Upper lobe of left lung (tissue), 4 donors: ENCODE data around the gene SVIL.

Experiments used
- EP300 ChIP-seq, 4 donors: sonication (generic); formaldehyde crosslinking; IDR thresholded peaks; one replicate each; pipeline ENCODE4 v1.5.1; 2017; ENCODE audit warnings: antibody characterized with exemption in 4 of 4, control low read depth in 2 of 4
- TF ChIP-seq, protein P1 (sequence below), 6 experiments: fragments of 450-650 bp in 4 of 6; fragments of 200-600 bp in 2 of 6; sonication (generic) in 2 of 6; IDR thresholded peaks; one replicate each; pipeline ENCODE4 v1.5.1; 2016 to 2019; ENCODE audit warnings: antibody characterized with exemption in 6 of 6

GRCh38 chr10:29578457-29578856 lies 56.3 kb downstream of the SVIL start:
- no peak for TF ChIP-seq EP300 (IDR thresholded peaks at IDR 0.05)
- TF ChIP-seq, protein P1, sequence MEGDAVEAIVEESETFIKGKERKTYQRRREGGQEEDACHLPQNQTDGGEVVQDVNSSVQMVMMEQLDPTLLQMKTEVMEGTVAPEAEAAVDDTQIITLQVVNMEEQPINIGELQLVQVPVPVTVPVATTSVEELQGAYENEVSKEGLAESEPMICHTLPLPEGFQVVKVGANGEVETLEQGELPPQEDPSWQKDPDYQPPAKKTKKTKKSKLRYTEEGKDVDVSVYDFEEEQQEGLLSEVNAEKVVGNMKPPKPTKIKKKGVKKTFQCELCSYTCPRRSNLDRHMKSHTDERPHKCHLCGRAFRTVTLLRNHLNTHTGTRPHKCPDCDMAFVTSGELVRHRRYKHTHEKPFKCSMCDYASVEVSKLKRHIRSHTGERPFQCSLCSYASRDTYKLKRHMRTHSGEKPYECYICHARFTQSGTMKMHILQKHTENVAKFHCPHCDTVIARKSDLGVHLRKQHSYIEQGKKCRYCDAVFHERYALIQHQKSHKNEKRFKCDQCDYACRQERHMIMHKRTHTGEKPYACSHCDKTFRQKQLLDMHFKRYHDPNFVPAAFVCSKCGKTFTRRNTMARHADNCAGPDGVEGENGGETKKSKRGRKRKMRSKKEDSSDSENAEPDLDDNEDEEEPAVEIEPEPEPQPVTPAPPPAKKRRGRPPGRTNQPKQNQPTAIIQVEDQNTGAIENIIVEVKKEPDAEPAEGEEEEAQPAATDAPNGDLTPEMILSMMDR (IDR thresholded peaks at IDR 0.05), result no peak
